M059J (cell line): ENCODE results near the gene A1BG. TPM values are rescaled to one million over a fixed set of nuclear protein-coding genes. Genes with fewer than 3 reads are reported as not detected.
"Not testable (repeated sequence)": the region's sequence is repeated elsewhere in the genome, so short reads cannot be mapped to it uniquely, and the experiment has no call there.

ENCODE experiments used
- DNase-seq: peaks from one replicate; pipeline ENCODE4 v3.0.0-alpha.2; 2012; ENCODE audit warnings: low read depth
- total RNA-seq: library from RNA; depleted of rRNA; stranded (reverse); fragments of >200 nt; shearing (Covaris generic); gene quantifications from 2 replicates; pipeline ENCODE4 v1.2.3, GENCODE V29; 2014

Gene A1BG
- total RNA-seq, 1 experiment from 2014 or later: 68.9 TPM

DNA sequence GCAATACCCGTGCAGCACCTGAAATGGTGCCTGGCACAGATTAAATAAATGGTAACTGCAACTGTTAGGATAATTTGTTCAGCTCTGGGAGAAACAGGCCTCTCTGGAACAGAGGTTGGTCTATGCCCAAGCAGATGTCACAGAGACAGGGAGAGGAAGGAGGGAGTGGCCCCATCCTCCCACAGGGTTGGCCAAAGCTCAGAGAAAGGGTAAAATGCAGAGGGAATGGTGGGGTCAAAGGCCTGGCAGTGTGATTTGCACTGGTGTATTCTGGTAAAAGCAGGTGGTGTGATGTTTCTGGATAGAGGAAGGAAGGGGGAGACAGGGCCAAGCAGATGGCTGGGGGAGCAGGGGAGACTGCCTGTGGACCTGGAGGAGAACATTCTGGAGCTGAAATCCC lies 17.1 kb downstream of the A1BG start:
- DNase-seq: no peak

- no peak for DNase-seq
These were observed 17.7 kb downstream of the A1BG start for GRCh38 chr19:58335630-58336029.

DNA sequence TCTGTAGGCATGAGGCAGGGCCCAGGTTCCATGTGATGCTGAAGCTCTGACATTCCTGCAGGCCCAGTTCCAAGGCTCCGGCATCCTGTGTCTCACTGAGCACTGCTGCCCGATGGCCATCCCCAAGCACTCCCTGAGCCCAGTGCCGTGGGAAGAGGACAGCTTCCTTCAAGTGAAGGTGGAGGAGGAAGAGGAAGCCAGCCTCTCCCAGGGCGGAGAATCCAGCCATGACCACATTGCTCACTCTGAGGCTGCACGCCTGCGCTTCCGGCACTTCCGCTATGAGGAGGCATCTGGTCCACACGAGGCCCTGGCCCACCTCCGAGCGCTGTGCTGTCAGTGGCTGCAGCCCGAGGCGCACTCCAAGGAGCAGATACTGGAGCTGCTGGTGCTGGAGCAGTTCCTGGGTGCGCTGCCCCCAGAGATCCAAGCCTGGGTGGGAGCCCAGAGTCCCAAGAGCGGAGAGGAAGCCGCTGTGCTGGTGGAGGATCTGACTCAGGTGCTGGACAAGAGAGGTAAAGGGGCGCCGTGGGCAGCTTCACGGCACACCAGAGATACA lies 18.5 kb downstream of the A1BG start:
- no peak for DNase-seq

DNA sequence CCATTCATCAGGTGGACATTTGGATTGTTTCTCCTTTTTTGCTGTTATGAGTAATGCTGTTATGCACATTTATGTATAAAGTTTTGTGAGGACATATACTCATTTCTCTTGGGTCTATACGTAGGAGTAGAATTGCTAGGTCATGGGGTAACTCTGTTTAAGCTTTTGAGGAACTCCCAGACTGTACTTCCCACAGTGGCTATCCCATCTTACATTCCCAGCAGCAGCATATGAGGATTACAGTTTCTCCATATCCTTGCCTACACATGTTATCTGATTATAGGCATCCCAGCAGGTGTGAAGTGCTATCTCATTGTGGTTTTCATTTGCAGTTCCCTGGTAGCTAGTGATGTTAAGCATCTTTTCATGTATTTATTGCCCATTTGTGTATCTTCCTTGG lies 20.6 kb downstream of the A1BG start:
- DNase-seq: no peak

DNA sequence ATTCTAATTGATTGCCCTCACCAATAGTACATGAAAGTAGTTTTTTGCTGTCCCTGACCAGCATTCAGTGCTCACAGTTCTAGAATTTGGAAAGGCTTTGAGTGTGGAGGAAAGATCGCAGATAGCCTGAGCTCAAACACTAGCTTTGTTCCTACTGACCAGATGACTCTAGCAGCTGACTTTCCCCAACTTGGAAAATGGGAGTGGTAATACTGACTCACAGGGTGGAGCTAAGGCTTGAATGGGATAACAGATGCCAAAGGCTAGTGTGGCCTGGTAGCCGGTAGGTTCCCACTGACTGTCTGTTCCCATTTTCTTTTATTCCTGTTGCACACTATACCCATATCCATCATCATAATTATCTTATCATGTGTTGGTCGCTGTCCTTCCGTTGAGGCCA lies 22.8 kb downstream of the A1BG start:
- peak; percentile 71 for DNase-seq

DNA sequence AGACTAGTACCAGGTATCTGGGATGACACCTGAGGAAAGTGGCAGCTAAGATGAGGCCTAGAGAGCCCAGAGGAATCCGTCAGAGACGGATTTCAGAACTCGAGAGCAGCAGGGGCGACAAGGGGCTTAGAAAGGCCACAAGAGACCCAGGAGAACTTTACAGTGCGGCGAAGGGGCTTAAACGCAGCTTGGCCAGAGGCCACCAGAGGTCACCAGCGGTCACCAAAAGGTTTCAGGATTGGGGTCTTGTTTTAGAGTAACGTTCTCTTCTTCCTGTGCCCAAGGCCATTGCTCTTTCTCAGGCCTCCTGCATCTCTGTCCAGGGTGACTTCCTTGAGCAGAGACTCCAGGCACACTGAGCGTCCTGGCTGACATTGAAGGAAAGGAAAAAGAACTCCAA lies 24.3 kb downstream of the A1BG start:
- no peak for DNase-seq

DNA sequence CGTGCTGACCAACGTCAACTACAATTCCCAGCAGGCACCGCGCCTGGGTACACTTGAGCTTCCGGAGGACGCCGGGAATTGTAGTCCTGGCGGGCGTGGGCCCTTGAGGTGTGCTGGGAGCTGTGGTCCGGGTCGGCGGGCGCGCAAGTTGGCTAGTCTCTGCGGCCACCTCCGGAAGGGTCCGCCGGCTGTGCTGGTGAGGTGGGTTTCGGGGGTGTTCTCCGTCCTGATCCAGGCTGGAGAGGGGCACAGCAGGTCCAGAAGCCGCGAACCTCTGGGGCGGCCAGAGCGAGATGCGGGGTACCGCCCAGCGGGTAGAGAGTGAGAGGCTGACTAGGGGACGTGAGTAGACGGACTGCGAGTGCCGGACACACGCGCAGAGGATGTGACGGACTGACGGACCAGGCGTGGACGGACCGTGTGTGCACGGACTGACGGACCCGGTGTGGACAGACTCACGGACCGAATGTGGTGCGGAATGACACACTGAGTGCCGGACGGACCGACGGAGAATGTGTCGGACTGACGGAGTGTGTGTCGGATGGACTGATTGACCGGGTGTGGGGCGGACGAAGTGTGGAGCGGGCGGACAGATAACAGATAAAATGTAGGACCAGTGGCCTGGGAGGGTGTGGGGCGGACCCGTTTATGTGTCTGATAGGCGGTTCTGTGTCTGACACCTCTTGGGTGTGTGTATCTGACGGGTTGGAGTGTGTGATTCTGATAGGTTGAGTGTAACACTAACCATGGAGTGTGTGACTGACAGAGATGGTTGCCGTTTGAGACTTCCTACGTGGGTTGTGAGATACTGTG lies 26.2 kb downstream of the A1BG start, which contains the start of gene ZSCAN22:
TSS of gene ZSCAN22 (plus strand) at position 81 of the 813 bp plus-strand sequence. CDS start 7,809 bp downstream, outside the sequence.
- DNase-seq: peak; percentile 98

DNA sequence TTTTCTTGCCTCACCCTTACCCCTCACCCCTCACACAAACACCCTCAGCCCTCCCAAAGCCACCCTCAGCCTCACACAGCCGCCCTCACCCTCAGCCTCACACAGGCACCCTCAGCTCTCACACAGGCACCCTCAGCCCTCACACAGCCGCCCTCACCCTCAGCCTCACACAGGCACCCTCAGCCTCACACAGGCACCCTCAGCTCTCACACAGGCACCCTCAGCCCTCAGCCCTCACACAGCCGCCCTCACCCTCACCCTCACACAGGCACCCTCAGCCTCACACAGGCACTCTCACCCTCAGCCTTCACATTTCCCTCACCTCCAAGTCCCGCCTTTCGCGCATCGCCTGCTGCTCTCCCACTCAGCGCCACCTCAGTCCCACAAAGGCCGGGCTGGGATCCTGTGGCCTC lies 26.8 kb downstream of the A1BG start:
- DNase-seq: no peak

DNA sequence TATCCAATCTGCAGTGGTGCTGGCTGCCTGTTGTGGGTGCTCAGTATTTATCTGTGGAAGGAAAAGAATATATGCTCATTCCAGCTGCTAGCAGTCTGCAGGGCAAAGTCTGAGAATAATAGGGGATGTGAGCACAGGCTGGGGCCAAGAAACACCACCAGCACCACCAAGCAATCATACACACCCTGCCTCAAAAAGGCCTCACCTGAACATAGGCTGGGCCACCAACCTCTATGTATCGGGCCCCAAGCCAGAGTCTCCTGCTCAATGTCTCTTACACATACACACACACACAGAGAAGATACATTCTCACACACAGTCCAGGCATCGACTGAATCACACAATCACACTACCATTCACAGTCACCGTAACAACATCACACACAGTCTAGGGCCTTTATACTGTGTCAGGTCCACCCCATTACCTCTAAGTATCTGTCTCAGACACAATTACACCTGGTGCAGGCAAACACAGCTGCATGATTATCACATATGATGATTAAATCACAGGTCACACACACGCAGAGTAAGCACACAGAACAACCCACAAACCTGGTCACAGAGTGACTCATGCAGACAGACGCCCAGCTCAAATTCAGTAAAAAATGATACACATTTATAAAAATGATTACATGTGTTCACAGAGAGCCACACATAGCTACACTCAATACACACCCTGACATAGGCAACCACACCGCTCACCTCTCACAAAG lies 27.8 kb downstream of the A1BG start:
- DNase-seq: peak; percentile 28

DNA sequence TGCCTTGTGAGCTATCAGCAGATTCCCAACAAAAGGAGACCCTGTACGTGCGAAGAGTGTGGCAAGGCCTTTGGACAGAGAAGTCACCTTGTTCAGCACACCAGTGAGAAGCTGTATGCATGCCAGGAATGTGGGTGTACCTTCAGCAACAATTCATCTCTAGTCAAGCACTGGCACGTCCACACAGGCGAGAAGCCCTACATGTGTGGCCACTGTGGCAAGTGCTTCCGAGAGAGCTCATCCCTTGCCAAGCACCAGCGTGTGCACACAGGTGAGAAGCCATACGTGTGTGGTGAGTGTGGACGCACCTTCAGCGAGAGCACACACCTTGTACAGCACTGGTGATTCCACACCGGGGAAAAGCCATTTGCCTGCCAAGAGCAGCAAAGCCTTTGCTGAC lies 34.1 kb downstream of the A1BG start:
- DNase-seq: no peak

DNA sequence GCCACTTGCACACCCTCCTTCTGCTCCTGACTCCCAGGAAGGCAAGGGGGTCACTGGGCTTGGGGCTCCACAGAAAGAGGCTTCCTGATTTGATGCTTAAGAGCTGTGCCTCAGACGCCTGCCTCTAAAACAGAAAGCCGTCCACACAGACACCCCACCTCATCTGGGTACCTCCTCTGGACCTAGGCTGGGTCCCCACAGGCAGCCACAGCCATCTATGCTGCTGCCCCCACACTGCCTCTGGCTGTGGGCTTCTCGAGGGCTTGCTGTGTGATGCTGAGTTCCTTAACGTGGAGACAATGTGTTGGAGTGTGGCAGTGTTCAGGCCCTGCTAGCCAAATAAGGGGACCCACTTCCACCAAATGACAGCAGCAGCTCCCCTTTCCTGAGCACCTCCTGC lies 35.0 kb downstream of the A1BG start:
- no peak for DNase-seq

DNA sequence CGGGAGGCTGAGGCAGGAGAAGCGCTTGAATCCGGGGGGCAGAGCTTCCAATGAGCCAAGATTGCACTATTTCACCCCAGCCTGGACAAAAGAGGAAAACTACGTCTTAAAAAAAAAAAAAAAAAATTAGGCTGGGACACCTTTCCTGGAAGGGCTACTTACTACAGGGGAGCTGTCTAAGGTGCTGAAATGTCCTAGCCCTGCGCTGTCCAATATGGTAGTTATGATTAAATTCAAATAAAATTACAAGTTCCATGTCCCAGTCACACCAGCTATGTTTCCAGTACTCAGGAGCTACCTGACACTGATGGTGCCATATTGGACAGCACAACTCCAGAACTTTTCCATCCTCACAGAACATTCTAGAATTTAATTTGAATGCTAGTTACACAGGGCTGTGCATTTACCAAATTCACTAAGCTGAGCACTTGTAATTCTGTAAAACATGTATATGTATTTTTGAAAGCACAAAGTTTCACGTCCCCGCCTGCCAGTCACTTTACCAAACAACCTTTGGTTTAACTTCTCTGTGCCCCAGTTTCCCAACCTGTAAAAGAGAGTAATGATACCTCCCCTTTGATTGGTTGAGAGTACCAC lies 35.7 kb downstream of the A1BG start:
- peak; percentile 46 for DNase-seq

DNA sequence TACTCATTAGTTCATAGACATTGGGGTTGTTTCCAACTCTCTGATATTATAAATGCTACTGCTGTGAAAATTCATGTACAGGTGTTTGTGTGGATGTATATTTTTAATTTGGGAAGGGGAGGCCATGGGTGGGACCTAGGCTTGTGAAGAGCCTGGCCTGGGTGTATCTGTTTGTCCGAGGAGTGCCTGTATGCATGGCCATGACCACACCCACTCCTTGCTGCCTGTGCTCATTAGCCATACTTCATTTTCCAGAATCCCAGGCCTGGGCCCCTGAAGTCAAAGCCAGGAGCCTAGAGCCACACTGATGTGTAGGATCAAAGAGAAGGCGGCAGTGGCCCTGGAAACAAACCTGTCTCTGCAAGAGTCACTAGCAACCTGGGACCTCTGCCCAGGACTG lies 37.7 kb downstream of the A1BG start:
- DNase-seq: no peak

DNA sequence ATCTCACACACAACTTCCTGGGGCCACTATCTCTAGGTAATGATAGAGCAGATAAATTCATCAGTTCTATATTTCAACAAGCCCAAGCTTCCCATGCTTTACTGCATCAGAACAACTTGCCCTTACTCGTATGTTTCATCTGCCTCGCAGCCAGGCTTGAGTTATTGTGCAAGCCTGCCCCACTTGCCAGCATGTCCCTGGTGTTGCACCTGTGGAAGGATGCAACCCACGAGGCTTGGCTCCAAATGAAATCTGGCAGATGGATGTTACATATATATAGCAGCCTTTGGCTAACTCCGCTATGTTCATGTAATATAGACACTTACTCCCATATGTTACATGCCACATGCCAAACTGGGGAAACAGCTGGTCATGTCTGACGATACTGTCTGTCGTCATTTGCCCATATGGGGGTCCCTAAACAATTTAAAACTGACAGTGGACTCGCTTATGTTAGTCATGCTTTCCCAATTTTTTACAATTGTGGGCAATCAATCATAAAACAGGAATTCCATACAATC lies 41.9 kb downstream of the A1BG start:
- no peak for DNase-seq

DNA sequence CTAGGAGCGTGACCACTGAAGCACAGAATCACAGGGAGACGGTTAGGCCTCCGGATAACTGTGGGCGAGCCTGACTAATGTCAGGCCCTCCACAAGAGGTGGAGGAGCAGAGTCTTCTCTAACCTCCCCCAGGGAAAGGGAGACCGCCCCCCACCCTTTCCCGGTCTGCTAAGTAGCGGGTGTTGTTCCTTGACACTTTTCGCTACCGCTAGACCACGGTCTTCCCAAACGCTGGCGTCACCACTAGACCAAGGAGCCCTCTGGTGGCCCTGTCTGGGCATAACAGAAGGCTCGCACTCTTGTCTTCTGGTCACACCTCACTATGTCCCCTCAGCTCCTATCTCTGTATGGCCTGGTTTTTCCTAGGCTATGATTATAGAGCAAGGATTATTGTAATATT lies 42.6 kb downstream of the A1BG start:
- DNase-seq: not testable (repeated sequence)

- DNase-seq: no peak
These were observed 45.6 kb downstream of the A1BG start for GRCh38 chr19:58307736-58308135.

DNA sequence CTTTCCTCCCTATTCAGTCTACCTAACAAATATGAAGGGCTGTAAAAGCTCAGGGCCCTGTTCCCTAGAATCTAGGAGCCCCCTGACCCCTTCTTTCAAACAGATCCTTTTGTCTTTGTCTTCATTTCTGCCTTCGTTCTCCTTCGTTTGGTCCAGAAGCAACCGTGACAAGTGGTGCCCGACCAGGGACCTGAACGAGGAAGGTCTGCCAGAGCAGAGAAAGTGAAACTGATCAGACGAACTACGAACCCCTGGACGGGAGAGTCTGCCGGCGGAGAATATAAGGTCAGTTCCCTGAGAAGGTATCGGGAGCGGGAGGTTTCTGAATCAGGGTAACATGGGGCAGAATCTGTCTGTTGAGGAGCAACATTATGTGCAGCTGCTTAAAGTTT lies 47.4 kb downstream of the A1BG start:
- DNase-seq: no peak

DNA sequence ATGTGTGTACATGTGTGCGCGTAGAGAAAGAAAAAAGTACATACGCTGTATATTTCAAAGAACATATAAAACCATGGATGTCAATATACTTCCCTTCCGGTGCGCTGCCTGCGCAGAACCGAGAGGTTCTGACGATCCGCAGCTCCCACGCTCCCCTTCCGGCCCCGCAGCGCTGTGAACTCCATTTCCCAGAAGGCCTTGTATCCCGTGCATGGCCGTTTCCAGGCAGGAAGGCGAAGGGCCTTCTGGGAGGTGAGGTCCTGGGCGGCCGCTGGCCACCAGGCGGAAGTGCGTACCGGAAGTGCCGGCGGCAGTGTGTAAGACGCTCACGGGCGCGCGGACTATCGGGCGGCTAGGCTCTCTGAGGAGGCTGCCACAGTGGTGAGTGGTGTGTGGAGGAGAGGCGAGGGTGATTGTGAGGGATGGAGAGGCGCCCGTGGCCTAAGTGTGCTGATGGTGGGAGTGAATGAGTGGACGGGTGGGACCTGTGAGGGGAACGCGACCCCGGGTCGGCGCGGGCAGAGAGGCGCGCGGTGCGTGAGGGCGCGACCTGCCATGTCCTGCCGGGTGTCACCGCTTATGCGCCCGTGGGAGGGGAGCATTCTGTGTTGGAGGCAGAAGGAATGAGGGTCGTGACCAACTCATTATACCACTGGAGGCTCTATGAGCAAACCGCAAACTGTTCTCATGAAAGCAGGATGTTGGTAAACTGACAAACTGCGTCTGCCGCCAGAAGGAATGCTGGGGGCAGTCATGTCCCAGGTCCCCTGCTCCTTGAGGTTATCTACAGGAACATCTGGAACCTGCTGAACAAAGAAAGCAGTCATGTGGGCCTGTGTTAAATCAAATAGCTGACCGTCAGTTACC lies 48.0 kb downstream of the A1BG start, which contains the start of gene ERVK3-1:
TSS of gene ERVK3-1 (plus strand) at position 313 of the 867 bp plus-strand sequence. CDS start 6,792 bp downstream, outside the sequence.
- DNase-seq: peak; percentile 98

DNA sequence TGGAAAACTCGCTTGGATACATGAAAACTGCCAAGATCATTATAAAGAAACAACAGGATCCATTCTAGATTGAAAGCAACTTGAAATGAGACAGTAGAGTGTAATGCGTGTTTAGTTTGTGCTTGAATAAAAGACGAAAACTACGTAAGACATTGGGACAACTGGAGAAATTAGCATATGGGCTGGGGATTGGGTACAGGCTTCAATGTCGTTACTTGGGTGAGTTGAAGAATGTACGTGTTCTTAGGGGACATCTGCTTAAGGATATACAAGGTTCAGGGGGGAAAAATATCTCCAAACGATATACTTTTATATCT lies 48.6 kb downstream of the A1BG start:
- no peak for DNase-seq

DNA sequence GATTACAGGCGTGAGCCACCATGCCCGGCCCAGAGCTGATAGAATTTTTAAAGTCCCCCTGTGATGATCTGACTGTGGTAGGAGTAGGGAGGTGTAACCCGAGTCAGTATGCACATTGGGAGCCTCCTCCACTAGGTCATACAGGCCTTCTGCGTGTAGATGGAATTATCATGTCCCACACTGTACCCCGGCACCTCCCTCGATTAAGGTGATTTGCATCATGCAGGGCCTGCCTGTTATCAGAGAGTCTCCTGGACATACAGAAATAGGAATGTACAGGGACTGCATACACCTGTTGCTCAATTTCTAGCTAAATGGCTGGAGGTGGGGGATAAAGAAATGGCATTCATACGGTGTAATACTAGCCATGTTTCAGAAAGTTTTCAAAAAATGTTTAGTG lies 49.0 kb downstream of the A1BG start:
- DNase-seq: no peak

DNA sequence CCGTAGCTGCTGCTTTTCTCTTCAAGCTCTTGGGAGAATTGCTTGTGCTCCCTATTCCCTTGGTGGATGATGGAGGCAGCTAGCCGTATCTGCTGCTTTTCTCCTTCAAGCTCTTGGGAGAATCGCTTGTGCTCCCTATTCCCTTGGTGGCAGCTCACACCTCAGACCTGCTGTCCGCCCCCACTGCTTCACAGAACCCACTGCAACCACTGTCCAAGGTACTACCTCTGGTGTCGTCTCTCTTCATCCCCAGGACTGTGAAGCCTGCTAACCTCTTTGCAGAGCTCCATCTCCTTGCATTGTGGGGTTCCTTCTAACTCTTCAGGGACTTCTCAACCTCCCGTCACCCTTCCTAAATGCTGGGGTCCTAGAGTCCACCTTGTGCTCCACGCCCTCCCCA lies 52.7 kb downstream of the A1BG start:
- DNase-seq: no peak
